Karpas-422 (cell line): ENCODE results near the gene CSMD2. TPM values are rescaled to one million over a fixed set of nuclear protein-coding genes. Genes with fewer than 3 reads are reported as not detected.

Source experiments
- DNase-seq: peaks from one replicate; pipeline ENCODE4 v3.0.0-alpha.2; 2015
- H2AFZ ChIP-seq: fragments of 200-600 bp; sonication (generic); 2 replicates; pipeline ENCODE4 v1.6.1; 2014; ENCODE audit warnings: antibody characterized with exemption, low read length, mixed read lengths
- H3K27ac ChIP-seq: fragments of 200-600 bp; sonication (generic); 2 replicates; pipeline ENCODE4 v1.5.1; 2014; ENCODE audit warnings: mild to moderate bottlenecking, low read length, moderate library complexity
- H3K27me3 ChIP-seq: fragments of 200-600 bp; sonication (generic); 2 replicates; pipeline ENCODE4 v1.6.1; 2014; ENCODE audit warnings: low read length, mixed read lengths
- H3K36me3 ChIP-seq: fragments of 200-600 bp; sonication (generic); 2 replicates; pipeline ENCODE4 v1.6.1; 2014; ENCODE audit warnings: low read length, mixed read lengths; ENCODE audit not compliant: insufficient read depth
- H3K4me1 ChIP-seq: fragments of 200-600 bp; sonication (generic); 2 replicates; pipeline ENCODE4 v1.6.1; 2014; ENCODE audit warnings: mild to moderate bottlenecking, low read length, mixed read lengths
- H3K4me2 ChIP-seq: fragments of 200-600 bp; sonication (generic); 2 replicates; pipeline ENCODE4 v1.6.1; 2014; ENCODE audit warnings: low read length, low read depth, mild to moderate bottlenecking; ENCODE audit not compliant: poor library complexity, severe bottlenecking
- H3K4me3 ChIP-seq: fragments of 200-600 bp; sonication (generic); 2 replicates; pipeline ENCODE4 v1.5.1; 2014; ENCODE audit warnings: mild to moderate bottlenecking, antibody characterized with exemption, low read length, mixed read lengths
- H3K79me2 ChIP-seq: fragments of 200-600 bp; sonication (generic); 2 replicates; pipeline ENCODE4 v1.6.1; 2014; ENCODE audit warnings: mild to moderate bottlenecking, low read length, mixed read lengths
- H3K9ac ChIP-seq: fragments of 200-600 bp; sonication (generic); 2 replicates; pipeline ENCODE4 v1.6.0; 2014; ENCODE audit warnings: low read length
- H3K9me2 ChIP-seq: fragments of 200-600 bp; sonication (generic), shearing (Covaris generic); replicated peaks from 2 replicates; pipeline ENCODE4 v1.6.0; 2014; ENCODE audit warnings: mild to moderate bottlenecking, low read length, moderate library complexity; ENCODE audit not compliant: insufficient read depth
- H3K9me3 ChIP-seq: fragments of 300-700, 200-600 bp; sonication (generic); 2 replicates; pipeline ENCODE4 v1.6.1; 2014; ENCODE audit warnings: low read length, mixed read lengths
- H4K20me1 ChIP-seq: fragments of 200-600 bp; sonication (generic); 2 replicates; pipeline ENCODE4 v1.6.1; 2014; ENCODE audit warnings: mild to moderate bottlenecking, antibody characterized with exemption, low read length, low read depth; ENCODE audit not compliant: insufficient read depth
- total RNA-seq: library from RNA; depleted of rRNA; stranded (reverse); fragments of >200 nt; shearing (Covaris generic); gene quantifications from 2 replicates; pipeline ENCODE4 v1.2.3, GENCODE V29; 2014; ENCODE audit warnings: low replicate concordance

The CSMD2 gene
- total RNA-seq, 1 experiment from 2014 or later = 0.19 TPM

GRCh38 chr1:33762109-33762830 lies 402.8 kb downstream of the CSMD2 start:
- H3K4me2 ChIP-seq = no peak overlapping the region
- H3K9me2 ChIP-seq = no peaks in the 10 kb centered on the region
- H3K27me3 ChIP-seq = no peaks in the 10 kb centered on the region
- no peak overlapping the region for H3K4me3 ChIP-seq
- no peaks in the 10 kb centered on the region for H3K79me2 ChIP-seq
- H3K9ac ChIP-seq = no peak overlapping the region
- H3K36me3 ChIP-seq = no peaks in the 10 kb centered on the region
- no peaks in the 10 kb centered on the region for H4K20me1 ChIP-seq
- DNase-seq = no peak
- H3K9me3 ChIP-seq = no peaks in the 10 kb centered on the region
- no peak overlapping the region for H2AFZ ChIP-seq
- H3K27ac ChIP-seq = no peak overlapping the region
- no peaks in the 10 kb centered on the region for H3K4me1 ChIP-seq

DNA sequence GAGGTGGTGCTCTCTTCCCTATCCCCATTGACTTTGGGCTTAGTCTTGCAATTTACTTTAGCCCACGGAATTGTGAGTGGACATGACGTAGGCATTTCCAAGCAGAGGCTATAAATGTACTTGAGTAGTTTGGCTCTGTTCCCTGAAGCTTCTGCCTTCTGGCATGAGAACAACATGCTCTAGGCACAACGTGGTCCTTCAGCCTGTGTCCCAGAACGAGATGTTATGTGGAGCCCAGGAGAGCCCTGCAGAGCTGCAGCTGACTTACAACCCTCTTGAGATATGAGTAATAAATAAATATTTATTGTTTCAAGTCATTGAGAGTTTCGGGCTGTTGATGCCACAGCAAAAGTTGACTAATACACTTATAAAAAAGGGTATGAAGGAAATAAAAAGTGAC lies 406.3 kb downstream of the CSMD2 start:
- DNase-seq = no peak
- Histone ChIP-seq H3K9me3 (no peaks in the 10 kb centered on the region), H3K4me3 (no peak overlapping the region), H3K36me3 (no peaks in the 10 kb centered on the region), H3K4me2 (no peak overlapping the region), H3K27me3 (no peaks in the 10 kb centered on the region; the same call in 1 of the 2 replicates), H3K4me1 (no peaks in the 10 kb centered on the region), H2AFZ (no peak overlapping the region), H3K79me2 (no peaks in the 10 kb centered on the region), H3K27ac (no peak overlapping the region), H3K9me2 (no peaks in the 10 kb centered on the region), H4K20me1 (no peaks in the 10 kb centered on the region), H3K9ac (no peak overlapping the region)

GRCh38 chr1:33753087-33753856 lies 411.8 kb downstream of the CSMD2 start:
- Histone ChIP-seq H2AFZ (no peak overlapping the region), H3K4me3 (no peak overlapping the region), H3K4me2 (no peak overlapping the region), H3K36me3 (no peaks in the 10 kb centered on the region), H3K79me2 (no peaks in the 10 kb centered on the region), H3K9me2 (no peaks in the 10 kb centered on the region), H3K9me3 (no peaks in the 10 kb centered on the region), H3K9ac (no peak overlapping the region), H3K27ac (no peak overlapping the region), H4K20me1 (no peaks in the 10 kb centered on the region), H3K4me1 (no peaks in the 10 kb centered on the region), H3K27me3 (no peaks in the 10 kb centered on the region; the same call in 1 of the 2 replicates)
- no peak for DNase-seq

GRCh38 chr1:33745942-33746341 lies 419.1 kb downstream of the CSMD2 start:
- Histone ChIP-seq H2AFZ (no peak overlapping the region), H4K20me1 (no peaks in the 10 kb centered on the region), H3K79me2 (no peaks in the 10 kb centered on the region), H3K27ac (no peak overlapping the region), H3K4me3 (no peak overlapping the region), H3K9me2 (no peaks in the 10 kb centered on the region), H3K36me3 (no peaks in the 10 kb centered on the region), H3K4me2 (no peak overlapping the region), H3K4me1 (no peaks in the 10 kb centered on the region), H3K27me3 (no peaks in the 10 kb centered on the region), H3K9me3 (no peaks in the 10 kb centered on the region), H3K9ac (no peak overlapping the region)
- no peak for DNase-seq

GRCh38 chr1:33743221-33743998 lies 421.6 kb downstream of the CSMD2 start:
- no peaks in the 10 kb centered on the region for H3K36me3 ChIP-seq
- no peak for DNase-seq
- no peaks in the 10 kb centered on the region for H3K79me2 ChIP-seq
- H3K9me3 ChIP-seq = no peaks in the 10 kb centered on the region
- H3K9ac ChIP-seq = no peak overlapping the region
- no peak overlapping the region for H2AFZ ChIP-seq
- no peaks in the 10 kb centered on the region for H3K4me1 ChIP-seq
- H4K20me1 ChIP-seq = no peaks in the 10 kb centered on the region
- no peak overlapping the region for H3K27ac ChIP-seq
- H3K4me3 ChIP-seq = no peak overlapping the region
- no peaks in the 10 kb centered on the region for H3K27me3 ChIP-seq
- no peak overlapping the region for H3K4me2 ChIP-seq
- no peaks in the 10 kb centered on the region for H3K9me2 ChIP-seq

- Histone ChIP-seq H4K20me1 (no peaks in the 10 kb centered on the region), H3K4me1 (no peaks in the 10 kb centered on the region), H3K9ac (no peak overlapping the region), H3K9me2 (no peaks in the 10 kb centered on the region), H3K4me3 (no peak overlapping the region), H3K27ac (no peak overlapping the region), H2AFZ (no peak overlapping the region), H3K36me3 (no peaks in the 10 kb centered on the region), H3K9me3 (no peaks in the 10 kb centered on the region), H3K27me3 (no peaks in the 10 kb centered on the region), H3K4me2 (no peak overlapping the region), H3K79me2 (no peaks in the 10 kb centered on the region)
- DNase-seq = no peak
Observed at GRCh38 chr1:33742663-33743062, 422.4 kb downstream of the CSMD2 start.

DNA sequence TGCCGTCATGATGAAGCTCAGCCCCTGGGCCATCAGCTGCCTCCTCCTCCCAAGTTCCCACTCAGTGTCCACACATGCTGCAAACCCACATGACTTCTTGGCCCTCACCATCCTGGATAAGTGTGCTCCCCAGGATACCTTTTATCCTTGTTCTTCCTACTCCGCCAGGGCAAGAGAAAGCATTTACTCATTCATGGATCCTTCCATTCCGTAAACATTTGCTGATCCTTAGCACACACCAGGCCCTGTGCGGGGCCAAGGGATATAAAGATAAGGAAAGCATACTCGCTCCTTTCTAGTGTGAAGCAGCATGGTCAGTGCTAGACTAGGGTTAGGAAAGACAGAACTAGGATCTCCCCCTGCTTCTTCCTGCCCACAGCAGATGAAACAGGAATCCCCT lies 423.3 kb downstream of the CSMD2 start:
- no peaks in the 10 kb centered on the region for H3K27me3 ChIP-seq

More for the DNA sequence above, 423.3 kb downstream of the CSMD2 start:
- H3K27ac ChIP-seq = no peak overlapping the region
- no peaks in the 10 kb centered on the region for H3K36me3 ChIP-seq
- H3K4me1 ChIP-seq = no peaks in the 10 kb centered on the region
- no peaks in the 10 kb centered on the region for H4K20me1 ChIP-seq
- H2AFZ ChIP-seq = no peak overlapping the region
- H3K9me2 ChIP-seq = no peaks in the 10 kb centered on the region
- H3K4me2 ChIP-seq = no peak overlapping the region
- H3K4me3 ChIP-seq = no peak overlapping the region
- DNase-seq = no peak
- no peaks in the 10 kb centered on the region for H3K9me3 ChIP-seq
- no peaks in the 10 kb centered on the region for H3K79me2 ChIP-seq
- no peak overlapping the region for H3K9ac ChIP-seq
